SH-SY5Y (cell line): Measurements from ENCODE around the gene ESRRB.

Source experiments
- GATA2 ChIP-seq: IDR thresholded peaks from 2 replicates; pipeline ENCODE4 v1.6.1; 2011; ENCODE audit warnings: mild to moderate bottlenecking, low read depth, low read length
- GATA3 ChIP-seq: IDR thresholded peaks from 2 replicates; pipeline ENCODE4 v1.6.1; 2011; ENCODE audit warnings: low read depth, mild to moderate bottlenecking, low read length, moderate library complexity

- no peak for TF ChIP-seq GATA3
- no peak for TF ChIP-seq GATA2
These were observed 39.1 kb upstream of the ESRRB start for GRCh38 chr14:76336876-76337275.
